C4-2B (cell line): Measurements from ENCODE around the gene ZBTB21.

ENCODE experiments used
- ZFX ChIP-seq: fragments of 450-650 bp; IDR thresholded peaks from 2 replicates; pipeline ENCODE4 v1.6.1; 2017
- TF ChIP-seq, protein P1 (sequence below): fragments of 450-650 bp; conservative IDR thresholded peaks from 2 replicates; pipeline ENCODE4 v1.5.1; 2017; ENCODE audit warnings: mild to moderate bottlenecking

DNA sequence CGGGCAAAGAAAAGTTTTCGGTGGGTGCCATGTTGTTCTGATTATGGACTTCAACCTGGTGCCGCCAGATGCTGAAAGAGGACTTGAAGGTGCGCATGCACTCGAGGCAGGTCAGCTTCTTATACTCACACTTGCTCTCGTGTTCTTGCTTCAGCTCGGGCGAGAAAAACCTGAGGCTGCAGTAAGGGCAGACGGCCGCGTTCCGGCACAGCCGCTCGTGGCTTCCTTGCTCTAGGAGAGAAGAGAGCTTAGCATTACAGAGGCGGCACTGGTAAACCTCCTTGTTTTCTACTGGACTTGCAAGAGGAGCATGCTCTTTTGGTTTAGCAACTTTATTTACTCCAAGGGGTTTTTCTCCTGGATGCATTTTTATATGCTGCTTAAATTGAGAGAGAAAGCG, 18.5 kb downstream of the ZBTB21 start:
- TF ChIP-seq, protein P1, sequence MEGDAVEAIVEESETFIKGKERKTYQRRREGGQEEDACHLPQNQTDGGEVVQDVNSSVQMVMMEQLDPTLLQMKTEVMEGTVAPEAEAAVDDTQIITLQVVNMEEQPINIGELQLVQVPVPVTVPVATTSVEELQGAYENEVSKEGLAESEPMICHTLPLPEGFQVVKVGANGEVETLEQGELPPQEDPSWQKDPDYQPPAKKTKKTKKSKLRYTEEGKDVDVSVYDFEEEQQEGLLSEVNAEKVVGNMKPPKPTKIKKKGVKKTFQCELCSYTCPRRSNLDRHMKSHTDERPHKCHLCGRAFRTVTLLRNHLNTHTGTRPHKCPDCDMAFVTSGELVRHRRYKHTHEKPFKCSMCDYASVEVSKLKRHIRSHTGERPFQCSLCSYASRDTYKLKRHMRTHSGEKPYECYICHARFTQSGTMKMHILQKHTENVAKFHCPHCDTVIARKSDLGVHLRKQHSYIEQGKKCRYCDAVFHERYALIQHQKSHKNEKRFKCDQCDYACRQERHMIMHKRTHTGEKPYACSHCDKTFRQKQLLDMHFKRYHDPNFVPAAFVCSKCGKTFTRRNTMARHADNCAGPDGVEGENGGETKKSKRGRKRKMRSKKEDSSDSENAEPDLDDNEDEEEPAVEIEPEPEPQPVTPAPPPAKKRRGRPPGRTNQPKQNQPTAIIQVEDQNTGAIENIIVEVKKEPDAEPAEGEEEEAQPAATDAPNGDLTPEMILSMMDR, result no peak
- TF ChIP-seq ZFX, result no peak
